ENCODE results near the gene SNORC.

GRCh38 chr2:232842689-232843088 lies 27.4 kb upstream of the SNORC start:
- TF ChIP-seq, protein P1, sequence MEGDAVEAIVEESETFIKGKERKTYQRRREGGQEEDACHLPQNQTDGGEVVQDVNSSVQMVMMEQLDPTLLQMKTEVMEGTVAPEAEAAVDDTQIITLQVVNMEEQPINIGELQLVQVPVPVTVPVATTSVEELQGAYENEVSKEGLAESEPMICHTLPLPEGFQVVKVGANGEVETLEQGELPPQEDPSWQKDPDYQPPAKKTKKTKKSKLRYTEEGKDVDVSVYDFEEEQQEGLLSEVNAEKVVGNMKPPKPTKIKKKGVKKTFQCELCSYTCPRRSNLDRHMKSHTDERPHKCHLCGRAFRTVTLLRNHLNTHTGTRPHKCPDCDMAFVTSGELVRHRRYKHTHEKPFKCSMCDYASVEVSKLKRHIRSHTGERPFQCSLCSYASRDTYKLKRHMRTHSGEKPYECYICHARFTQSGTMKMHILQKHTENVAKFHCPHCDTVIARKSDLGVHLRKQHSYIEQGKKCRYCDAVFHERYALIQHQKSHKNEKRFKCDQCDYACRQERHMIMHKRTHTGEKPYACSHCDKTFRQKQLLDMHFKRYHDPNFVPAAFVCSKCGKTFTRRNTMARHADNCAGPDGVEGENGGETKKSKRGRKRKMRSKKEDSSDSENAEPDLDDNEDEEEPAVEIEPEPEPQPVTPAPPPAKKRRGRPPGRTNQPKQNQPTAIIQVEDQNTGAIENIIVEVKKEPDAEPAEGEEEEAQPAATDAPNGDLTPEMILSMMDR (IDR thresholded peaks at IDR 0.05; ENCODE audit: low read depth, low read length, poor library complexity, severe bottlenecking), result no peak
- TF ChIP-seq EZH2phosphoT487 (IDR thresholded peaks at IDR 0.05; ENCODE audit: borderline replicate concordance, low read length), result no peak

All from DOHH2 (cell line).